ENCODE data around the gene GOLGA6L2. TPM values are rescaled to one million over a fixed set of nuclear protein-coding genes. Genes with fewer than 3 reads are reported as not detected.

The GOLGA6L2 gene, protein sequence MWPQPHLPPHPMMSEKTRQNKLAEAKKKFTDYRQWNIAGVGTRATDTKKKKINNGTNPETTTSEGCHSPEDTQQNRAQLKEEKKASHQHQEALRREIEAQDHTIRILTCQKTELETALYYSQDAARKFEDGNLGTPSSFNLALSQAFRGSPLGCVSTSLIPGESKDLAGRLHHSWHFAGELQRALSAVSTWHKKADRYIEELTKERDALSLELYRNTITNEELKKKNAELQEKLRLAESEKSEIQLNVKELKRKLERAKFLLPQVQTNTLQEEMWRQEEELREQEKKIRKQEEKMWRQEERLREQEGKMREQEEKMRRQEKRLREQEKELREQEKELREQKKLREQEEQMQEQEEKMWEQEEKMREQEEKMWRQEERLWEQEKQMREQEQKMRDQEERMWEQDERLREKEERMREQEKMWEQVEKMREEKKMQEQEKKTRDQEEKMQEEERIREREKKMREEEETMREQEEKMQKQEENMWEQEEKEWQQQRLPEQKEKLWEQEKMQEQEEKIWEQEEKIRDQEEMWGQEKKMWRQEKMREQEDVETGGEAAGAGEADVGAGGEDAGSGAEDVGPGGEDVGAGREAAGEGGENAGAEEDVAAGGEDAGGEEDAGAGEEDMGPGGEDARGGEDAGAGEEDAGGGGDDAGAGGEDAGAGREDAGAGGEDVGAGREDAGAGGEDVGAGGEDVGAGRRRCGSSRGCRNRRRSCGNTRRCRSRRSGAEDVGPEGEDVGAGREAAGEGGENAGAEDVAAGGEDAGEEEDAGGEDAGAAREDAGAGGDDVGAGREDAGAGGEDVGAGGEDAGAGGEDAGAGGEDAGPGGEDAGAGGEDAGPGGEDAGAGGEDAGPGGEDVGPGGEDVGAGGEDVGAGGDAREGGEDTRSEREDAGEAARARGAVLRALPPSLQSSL
- total RNA-seq: not detected
- long read RNA-seq: 0 reads

DNA sequence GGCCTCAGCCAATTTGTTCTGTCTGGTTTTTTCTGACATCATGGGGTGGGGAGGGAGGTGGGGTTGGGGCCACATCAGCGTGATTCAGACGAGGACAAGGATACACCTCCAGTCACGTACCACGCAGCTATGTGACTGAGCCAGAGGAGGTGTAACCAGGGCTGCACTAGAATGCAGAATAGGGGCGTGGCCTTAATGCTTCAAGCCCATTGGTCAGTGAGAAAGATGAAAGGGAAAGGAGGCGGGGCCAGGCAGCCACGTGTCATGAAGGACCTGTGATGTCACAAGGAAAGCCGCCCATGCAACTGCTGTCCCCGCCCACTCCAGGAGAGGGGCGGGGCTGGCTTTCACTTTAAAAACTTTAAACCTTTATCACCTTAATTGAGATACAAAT, at the start of gene GOLGA6L2:
GOLGA6L2 (minus strand) TSS at position 137 of the 394 bp plus-strand sequence; CDS start at position 75, 62 bp downstream.
- intact Hi-C loops (cut with DNase I): no loop called here
- DNase-seq (ENCODE audit: missing footprints) (no peak), ATAC-seq (no peak)

DNA sequence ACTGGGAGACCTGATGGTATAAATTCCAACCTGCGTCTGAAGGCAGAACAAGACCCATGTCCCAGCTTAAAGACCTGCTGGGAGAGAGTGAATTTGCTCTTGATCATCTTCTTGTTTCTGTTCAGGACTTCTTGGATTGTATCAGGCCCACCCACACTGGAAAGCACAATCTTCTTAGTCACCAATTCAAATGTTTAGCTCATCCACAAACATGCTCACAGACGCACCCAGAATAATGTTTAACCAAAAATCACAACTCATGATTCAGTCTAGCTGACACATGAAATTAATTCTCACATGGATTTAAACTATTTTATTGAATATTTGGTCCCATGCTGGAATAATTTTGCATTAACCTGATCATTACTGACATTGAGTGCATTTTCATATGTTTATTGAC, 37.8 kb upstream of the GOLGA6L2 start:
- intact Hi-C loops (cut with DNase I): loop anchor here (10.0 kb wide), 1 partner anchor 70 kb away; no protein-coding TSS in a partner anchor
- DNase-seq (ENCODE audit: missing footprints): no peak
- no peak for ATAC-seq

DNA sequence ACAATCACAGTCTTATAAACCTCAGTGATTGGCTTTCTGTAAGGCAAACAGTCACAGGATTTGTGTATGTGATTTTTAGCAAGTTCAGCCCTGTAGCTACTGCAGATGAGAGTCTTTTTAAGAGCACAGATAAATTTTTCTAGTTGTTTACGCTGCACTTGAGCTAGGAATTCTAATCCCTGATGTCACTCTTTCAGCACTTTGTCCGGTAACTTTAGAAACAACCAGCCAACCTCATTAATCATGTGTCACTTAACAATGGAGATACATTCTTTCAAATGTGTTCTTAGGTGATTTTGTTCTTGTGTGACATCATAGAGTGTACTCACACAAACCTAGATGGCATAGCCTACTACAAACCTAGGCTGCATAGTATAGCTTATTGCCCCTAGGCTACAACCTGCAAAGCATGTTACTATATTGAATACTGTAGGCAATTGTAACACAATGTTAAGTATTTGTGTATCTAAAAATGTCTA, 36.8 kb upstream of the GOLGA6L2 start:
- DNase-seq (ENCODE audit: missing footprints) (no peak), ATAC-seq (peak; percentile 76)
- intact Hi-C loops (cut with DNase I): loop anchor here (10.0 kb wide), 1 partner anchor 69 kb away; no protein-coding TSS in a partner anchor

DNA sequence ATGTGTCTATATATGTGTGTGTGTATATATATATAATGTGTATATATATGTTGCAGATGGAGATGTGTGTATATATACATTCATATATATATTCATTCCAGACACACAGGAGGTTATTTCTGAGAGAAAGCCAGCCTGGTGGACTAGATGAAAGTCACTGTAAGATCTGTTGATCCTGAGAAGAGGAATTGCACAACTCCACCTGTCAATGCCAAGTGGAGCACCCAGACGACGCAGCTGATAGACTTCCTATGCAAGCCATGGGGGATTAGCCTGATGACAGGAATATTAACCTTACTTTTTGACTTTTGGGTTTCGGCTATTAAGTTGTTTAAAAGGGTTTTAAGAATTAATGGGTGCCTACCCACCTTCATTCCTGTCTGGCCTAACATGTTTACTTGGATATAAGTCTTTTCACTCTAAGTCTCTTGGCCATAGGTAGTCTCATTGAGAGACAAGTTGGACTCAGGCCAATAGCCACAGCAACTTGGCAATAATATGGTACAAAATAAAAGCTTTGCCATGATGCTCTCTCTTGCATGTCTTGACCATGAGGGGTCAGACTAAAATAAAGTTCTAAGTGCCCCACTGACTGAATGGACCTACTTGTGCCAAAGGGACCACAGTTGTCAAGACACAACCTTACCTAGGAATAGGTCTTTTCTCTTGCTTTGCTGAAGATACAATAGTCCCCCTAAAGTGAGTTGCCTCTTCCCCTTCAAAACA, 35.9 kb upstream of the GOLGA6L2 start:
- intact Hi-C loops (cut with DNase I): loop anchor here (10.0 kb wide), 1 partner anchor 68 kb away; no protein-coding TSS in a partner anchor
- ATAC-seq: peak; percentile 50
- no peak for DNase-seq (ENCODE audit: missing footprints)

DNA sequence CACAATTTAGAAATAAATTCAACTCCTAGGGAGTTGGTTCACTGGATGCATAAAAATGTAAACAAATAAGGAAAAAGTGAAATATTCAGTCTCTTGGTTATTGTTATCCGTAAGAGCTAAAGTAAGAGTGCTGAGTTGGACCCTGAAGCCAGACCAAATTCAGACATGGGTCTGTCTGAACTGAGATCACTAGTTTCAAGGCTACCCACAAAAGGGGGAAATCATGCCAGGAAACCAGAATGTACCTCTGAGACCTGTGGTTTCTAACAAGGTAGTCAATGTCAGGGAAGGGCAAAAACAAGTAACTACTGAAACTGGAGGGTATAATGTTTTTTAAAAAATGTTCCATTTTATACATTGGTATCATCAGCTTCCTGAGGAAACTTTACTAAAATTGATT, 35.2 kb upstream of the GOLGA6L2 start:
- ATAC-seq (no peak), DNase-seq (ENCODE audit: missing footprints) (no peak)
- intact Hi-C loops (cut with DNase I): loop anchor here (10.0 kb wide), 1 partner anchor 67 kb away; no protein-coding TSS in a partner anchor

DNA sequence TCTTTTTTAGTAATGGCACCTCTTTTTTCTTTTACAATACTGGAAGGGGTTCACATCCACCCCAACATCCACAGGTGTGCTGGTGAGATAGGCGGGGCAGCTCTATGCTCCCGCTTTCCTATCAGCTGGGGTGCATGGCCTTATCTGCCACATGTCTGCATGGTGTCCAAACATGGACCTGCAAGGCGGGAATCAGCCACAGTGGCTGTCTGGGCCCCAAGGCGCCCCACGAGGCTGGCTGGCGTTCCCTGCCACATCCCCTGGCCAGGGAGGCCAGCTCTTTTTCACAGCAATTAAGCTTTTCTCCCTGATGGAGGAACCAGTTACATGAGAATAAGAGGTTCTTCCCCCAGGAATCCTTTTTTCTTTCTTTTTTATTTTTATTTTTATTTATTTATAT, 30.9 kb upstream of the GOLGA6L2 start:
- intact Hi-C loops (cut with DNase I): no loop called here
- ATAC-seq (no peak), DNase-seq (ENCODE audit: missing footprints) (no peak)

DNA sequence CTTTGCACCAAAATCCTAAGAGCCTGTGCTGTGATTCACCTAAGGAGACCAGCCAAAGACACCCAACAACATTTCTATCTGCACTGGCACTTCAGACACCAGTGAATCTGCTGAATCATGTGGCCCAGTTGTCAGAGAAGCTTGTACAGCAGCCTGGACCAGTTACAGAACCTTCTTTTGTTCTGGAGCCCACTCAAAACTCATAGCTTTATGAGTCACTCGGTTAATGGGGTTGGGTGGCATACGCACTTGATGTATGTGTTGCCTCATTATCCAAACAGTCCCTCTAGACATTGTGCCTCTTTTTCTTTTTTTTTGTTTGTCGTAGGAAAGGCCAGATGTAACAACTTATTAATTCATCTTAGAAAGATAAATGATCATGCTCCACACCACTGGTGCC, 25.6 kb upstream of the GOLGA6L2 start:
- no peak for DNase-seq (ENCODE audit: missing footprints)
- ATAC-seq: no peak
- intact Hi-C loops (cut with DNase I): no loop called here

DNA sequence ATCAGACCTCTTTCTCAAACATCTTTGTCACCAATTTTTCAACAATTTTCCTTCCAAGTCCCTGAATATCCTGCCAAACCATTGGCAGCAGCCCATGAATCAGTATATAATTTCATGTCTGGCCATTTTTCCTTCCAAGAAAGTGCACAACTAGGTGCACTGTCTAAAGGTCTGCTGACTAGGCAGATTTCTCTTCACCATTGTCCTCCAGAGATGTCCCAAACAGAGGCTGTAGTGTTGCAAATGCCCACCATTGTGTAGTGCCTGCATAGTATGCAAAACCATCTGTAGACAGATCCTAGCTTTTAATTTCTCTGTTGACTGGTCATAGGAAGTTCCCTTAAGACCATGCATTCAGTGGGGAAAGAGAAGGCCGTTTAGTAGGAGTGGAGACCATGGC, 25.0 kb upstream of the GOLGA6L2 start:
- ATAC-seq: no peak
- intact Hi-C loops (cut with DNase I): no loop called here
- DNase-seq (ENCODE audit: missing footprints): no peak

DNA sequence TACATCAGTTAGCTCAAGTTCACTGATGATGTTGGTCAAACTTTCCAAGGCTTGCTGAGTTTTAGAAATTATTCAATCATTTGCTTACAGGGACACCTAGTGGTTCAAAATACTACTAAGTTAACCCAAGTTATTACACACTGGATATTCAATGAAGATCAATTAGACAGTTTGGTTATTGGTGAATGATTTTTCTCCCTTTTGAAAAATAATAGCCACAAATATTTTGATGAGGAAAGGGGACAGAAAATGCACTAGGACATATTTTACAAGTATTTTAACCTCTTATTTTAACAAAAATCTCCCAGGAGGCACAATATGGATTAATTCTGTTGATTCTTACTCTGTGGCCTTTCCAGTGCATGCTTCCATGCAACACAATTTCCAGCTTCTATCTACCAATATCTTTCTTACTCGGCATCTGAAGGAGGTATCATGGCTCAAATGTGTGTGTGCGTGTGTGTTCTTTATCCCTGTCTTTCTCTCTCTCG, 20.1 kb upstream of the GOLGA6L2 start:
- ATAC-seq (no peak), DNase-seq (ENCODE audit: missing footprints) (no peak)
- intact Hi-C loops (cut with DNase I): loop anchor here (10.0 kb wide), 1 partner anchor 432 kb away; the partner anchor contains the start of gene TUBGCP5

DNA sequence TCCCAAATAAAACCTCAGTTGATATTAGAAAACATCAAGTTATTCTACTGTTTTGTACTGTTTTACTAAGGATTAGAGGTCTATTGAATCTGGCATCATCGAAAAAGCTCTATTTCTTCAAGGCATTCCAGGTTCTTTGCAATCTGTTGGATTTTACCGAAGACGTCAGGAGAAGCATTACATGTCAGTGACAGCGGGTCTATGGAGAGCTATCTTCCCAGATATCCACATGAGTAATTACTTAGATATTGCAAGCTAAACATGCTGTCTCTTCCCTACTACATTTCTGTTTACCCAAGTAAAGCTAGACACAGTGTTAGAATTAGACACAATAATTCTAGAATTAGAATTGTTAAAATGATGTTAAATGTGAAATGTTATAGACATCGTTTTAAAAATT, 10.8 kb upstream of the GOLGA6L2 start:
- DNase-seq (ENCODE audit: missing footprints) (no peak), ATAC-seq (no peak)
- intact Hi-C loops (cut with DNase I): no loop called here

DNA sequence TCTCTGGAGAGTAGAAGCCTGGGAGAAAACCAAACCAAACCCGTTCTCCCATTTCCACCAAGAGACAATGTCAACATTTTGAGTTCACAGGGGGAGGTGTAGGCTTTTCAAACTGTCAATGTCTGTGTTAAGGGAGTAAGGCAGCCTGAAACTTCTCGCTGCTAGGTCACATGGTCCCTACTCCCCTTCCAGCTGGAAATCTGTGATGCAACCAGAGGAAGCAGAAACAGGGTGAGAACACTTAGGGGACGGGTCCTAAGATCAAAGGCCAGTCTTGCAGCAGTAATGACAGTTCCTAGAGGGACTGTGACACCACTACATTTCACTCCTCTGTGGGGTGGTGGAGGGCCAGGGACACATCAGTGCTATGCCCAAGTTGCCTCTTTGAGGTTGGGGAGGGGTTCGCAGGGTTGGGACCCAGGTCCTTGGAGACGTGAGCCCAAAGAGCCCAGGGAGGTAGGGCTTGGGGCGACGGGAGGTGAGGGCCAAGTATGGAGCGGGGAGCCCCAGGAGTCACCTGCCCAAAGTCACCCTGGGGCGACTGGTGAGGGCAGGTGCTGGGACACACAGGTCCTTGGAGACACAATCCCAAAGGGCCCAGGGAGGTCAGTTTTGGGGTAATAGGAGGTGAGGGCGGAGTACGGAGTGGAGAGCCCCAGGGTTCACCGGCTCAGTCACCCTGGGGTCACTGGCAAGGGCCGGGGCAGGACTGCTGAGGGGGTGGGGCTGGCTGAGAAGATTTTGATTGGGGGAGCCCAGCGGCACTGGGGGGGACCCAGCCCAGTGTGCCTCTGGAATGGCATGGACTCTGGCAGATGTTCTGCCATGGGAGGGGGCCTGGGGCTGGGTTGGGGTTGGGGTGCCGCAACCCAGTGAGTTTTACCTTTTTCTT, 582 bp downstream of the GOLGA6L2 start:
- ATAC-seq: no peak
- no peak for DNase-seq (ENCODE audit: missing footprints)

DNA sequence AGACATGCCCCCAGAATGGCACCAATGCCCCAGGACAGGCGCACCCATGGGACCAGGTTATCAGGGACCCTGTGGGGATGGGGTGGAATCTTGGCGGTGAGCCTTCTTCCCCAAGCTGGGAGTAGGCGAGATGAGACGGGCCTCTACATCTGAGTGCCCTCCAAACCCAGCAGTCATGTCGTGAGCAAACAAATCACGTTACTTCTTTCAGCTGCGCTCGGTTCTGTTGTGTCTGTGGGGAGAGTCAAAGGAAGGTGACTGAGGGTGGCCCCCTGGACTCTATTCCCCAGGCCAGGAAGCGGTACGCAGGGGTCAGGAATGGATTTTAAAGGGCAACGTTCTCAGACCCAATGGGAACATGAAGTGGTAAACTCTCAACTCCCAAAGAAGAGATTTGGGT, 2.8 kb downstream of the GOLGA6L2 start:
- DNase-seq (ENCODE audit: missing footprints) (no peak), ATAC-seq (no peak)
- intact Hi-C loops (cut with DNase I): no loop called here

More for the DNA sequence above, 582 bp downstream of the GOLGA6L2 start:
- intact Hi-C loops (cut with DNase I): no loop called here

DNA sequence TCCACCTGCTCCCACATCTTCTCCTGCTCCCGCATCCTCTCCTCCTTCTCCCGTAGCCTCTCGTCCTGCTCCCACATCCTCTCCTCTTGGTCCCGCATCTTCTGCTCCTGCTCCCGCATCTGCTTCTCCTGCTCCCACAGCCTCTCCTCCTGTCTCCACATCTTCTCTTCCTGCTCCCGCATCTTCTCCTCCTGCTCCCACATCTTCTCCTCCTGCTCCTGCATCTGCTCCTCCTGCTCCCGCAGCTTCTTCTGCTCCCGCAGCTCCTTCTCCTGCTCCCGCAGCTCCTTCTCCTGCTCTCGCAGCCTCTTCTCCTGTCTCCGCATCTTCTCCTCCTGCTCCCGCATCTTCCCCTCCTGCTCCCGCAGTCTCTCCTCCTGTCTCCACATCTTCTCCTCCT, 5.8 kb downstream of the GOLGA6L2 start:
- ATAC-seq: no peak
- DNase-seq (ENCODE audit: missing footprints): no peak
- intact Hi-C loops (cut with DNase I): no loop called here

DNA sequence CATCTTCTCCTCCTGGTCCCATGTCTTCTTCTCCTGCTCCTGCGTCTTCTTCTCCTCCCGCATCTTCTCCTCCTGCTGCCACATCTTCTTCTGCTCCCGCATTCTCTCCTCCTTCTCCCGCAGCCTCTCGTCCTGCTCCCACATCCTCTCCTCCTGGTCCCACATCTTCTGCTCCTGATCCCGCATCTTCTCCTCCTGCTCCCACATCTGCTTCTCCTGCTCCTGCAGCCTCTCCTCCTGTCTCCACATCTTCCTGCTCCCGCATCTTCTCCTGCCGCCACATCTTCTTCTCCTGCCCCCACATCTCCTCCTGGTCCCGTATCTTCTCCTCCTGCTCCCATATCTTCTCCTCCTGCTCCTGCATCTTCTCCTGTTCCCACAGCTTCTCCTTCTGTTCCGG, 6.4 kb downstream of the GOLGA6L2 start:
- DNase-seq (ENCODE audit: missing footprints) (no peak), ATAC-seq (no peak)
- intact Hi-C loops (cut with DNase I): no loop called here

DNA sequence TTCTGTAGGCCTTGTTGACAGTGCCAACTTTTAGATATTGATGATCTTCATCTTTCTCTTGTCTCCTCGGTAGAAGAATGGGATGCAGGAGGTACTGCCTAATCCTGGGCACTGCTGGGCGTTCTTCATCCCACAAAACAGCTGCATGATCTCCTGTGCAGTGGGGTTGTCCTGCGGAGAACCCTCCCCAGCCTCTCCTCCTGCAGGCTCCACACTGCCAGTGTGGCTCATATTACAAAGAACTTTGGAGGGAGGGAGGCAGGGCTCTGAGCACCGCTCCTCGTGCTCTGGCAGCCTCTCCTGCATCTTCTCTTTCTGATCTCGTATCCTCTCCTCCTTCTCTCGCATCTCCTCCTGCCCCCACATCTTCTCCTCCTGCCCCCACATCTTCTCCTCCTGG, 7.5 kb downstream of the GOLGA6L2 start:
- DNase-seq (ENCODE audit: missing footprints) (no peak), ATAC-seq (no peak)
- intact Hi-C loops (cut with DNase I): no loop called here

DNA sequence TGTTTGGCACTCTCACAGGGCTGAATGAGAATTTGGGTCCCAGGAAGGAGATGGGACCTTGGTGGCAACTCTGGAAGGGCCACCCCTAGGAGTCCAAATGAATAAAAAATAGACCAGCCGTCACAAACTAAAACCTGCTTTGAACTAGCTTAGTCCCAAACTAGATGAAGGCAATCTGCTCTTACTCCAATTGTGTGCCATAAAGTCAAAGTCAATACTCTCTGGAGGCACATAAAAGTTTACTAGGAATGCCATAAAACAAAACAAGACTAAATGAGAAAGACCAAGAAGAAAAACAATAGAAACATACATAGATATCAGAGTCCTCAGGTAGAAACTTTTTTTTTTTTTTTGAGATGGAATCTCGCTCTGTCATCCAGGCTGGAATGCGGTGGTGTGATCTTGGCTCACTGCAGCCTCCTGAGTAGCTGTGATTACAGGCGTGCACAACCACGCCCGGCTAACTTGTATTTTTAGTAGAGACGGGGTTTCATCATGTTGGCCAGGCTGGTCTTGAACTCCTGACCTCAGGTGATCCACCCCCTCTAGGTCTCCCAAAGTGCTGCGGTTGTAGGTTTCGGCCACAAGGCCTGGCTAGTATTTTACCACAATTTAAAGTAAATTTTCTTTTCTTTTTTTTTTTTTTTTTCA, 8.1 kb downstream of the GOLGA6L2 start:
- ATAC-seq (no peak), DNase-seq (ENCODE audit: missing footprints) (no peak)

DNA sequence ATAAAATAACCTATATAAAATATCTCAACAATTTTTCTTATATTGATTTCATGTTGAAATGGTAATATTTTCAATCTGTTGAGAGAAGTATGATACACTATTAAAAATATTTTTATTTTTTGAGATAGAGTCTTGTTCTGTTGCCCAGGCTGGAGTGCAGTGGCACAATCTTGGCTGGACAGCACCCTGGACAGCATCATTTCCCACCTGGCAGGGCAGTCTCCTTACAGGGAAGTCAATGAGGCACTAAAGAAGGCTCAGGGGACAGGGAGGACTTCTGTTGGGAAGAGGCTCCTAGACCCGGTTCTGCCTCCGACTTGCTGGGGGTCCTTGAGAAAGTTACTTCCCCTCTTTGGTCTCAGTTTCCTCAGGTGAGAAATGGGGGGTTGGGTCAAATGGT, 9.4 kb downstream of the GOLGA6L2 start:
- ATAC-seq: no peak
- no peak for DNase-seq (ENCODE audit: missing footprints)
- intact Hi-C loops (cut with DNase I): no loop called here

More for the DNA sequence above, 8.1 kb downstream of the GOLGA6L2 start:
- intact Hi-C loops (cut with DNase I): no loop called here

Measured in Right ventricle myocardium inferior (tissue), 1 donor.